Testis (tissue), 3 donors: Measurements from ENCODE around the gene EZR. TPM values are rescaled to one million over a fixed set of nuclear protein-coding genes. Genes with fewer than 3 reads are reported as not detected.

Experiments used
- DNase-seq: peaks from one replicate; pipeline ENCODE4 v3.0.0-alpha.2; 2019
- H3K27ac ChIP-seq, 2 donors: fragments of 200-600 bp; sonication (generic); one replicate each; pipeline ENCODE4 v1.5.1; 2019
- H3K27me3 ChIP-seq: fragments of 200-600 bp; sonication (generic); one replicate; pipeline ENCODE4 v1.5.1; 2019
- H3K36me3 ChIP-seq: fragments of 200-600 bp; sonication (generic); one replicate; pipeline ENCODE4 v1.5.1; 2017; ENCODE audit warnings: low read depth; ENCODE audit errors: missing control alignments
- H3K4me1 ChIP-seq: fragments of 200-600 bp; sonication (generic); one replicate; pipeline ENCODE4 v1.5.1; 2019
- H3K4me3 ChIP-seq, 2 donors: fragments of 200-600 bp; sonication (generic); one replicate each; pipeline ENCODE4 v1.5.1; 2017 to 2019
- H3K9me3 ChIP-seq: fragments of 200-600 bp; sonication (generic); one replicate; pipeline ENCODE4 v1.5.1; 2017
- CTCF ChIP-seq, 3 experiments: fragments of 450-650 bp in 2 of 3; fragments of 200-600 bp in 1 of 3; sonication (generic) in 1 of 3; IDR thresholded peaks; one replicate each; pipeline ENCODE4 v1.5.1; 2016 to 2019; ENCODE audit warnings: antibody characterized with exemption in 3 of 3, mild to moderate bottlenecking in 2 of 3, moderate library complexity in 1 of 3
- POLR2A ChIP-seq: fragments of 450-650 bp; IDR thresholded peaks from one replicate; pipeline ENCODE4 v1.6.1; 2017; ENCODE audit warnings: antibody characterized with exemption, mild to moderate bottlenecking, moderate library complexity
- WGBS, 2 donors: methylation state at CpG; one replicate each; pipeline ENCODE4 v1.1.5; 2018; 5-methylcytosine and 5-hydroxymethylcytosine counted together
- intact Hi-C: fragments of 100-400 bp; cut with DNase I; formaldehyde crosslinking; loops from one replicate; pipeline ENCODE4 v1.15.1; 2023; ENCODE audit warnings: low total_unique reads
- polyA plus RNA-seq: library from polyadenylated mRNA; stranded (reverse); fragments of 350-450 nt; fragmentation: Illumina TruSeq; extraction: RNeasy Lipid Tissue Mini Kit (QIAGEN cat#74804); gene quantifications from one replicate; pipeline ENCODE4 v1.2.3, GENCODE V29; 2014; ENCODE audit warnings: low read depth, low replicate concordance; ENCODE audit not compliant: insufficient read depth
- total RNA-seq, 2 donors: library from RNA; depleted of rRNA; stranded (reverse); fragments of >200 nt; gene quantifications; one replicate each; pipeline ENCODE4 v1.2.3, GENCODE V29; 2016

The EZR gene
- total and polyA plus RNA-seq, 3 donors from 2014 or later, result 129 to 199 (median 164) TPM

- H3K4me3 ChIP-seq, result no peak overlapping the region
- H3K27ac ChIP-seq, result peak overlapping the region; percentile 8 to 26
- TF ChIP-seq POLR2A, result no peak
- TF ChIP-seq CTCF (IDR thresholded peaks at IDR 0.05), result no peak
- H3K27me3 ChIP-seq, result no peaks in the 10 kb centered on the region
- H3K36me3 ChIP-seq, result no peaks in the 10 kb centered on the region
- WGBS, 2 donors, result 30 to 59% methylated on average over 5 of the region's 5 CpGs
- DNase-seq, result no peak
- H3K4me1 ChIP-seq, result peaks cover 56% of the 10 kb centered on the region
- intact Hi-C loops, result no loop called here
- H3K9me3 ChIP-seq, result no peaks in the 10 kb centered on the region
Observed at GRCh38 chr6:158803733-158804143, 15.4 kb downstream of the EZR start.

- Histone ChIP-seq H3K27me3 (no peaks in the 10 kb centered on the region), H3K4me1 (peaks cover 60% of the 10 kb centered on the region), H3K27ac (peak overlapping the region; percentile 22 to 41), H3K9me3 (no peaks in the 10 kb centered on the region), H3K4me3 (no peak overlapping the region), H3K36me3 (no peaks in the 10 kb centered on the region)
- TF ChIP-seq POLR2A, result no peak
- TF ChIP-seq CTCF (IDR thresholded peaks at IDR 0.05), result no peak
- intact Hi-C loops, result no loop called here
- no peak for DNase-seq
- 76 to 79% methylated on average over 5 to 7 of the region's 7 CpGs for WGBS, 2 donors
Observed at GRCh38 chr6:158801655-158802294, 17.4 kb downstream of the EZR start.

- Histone ChIP-seq H3K27ac (peak overlapping the region in 1 of 2 donors; percentile 62), H3K9me3 (no peaks in the 10 kb centered on the region), H3K36me3 (no peaks in the 10 kb centered on the region), H3K4me1 (peaks cover 57% of the 10 kb centered on the region), H3K27me3 (no peaks in the 10 kb centered on the region), H3K4me3 (no peak overlapping the region)
- no peak for DNase-seq
- no peak for TF ChIP-seq CTCF (IDR thresholded peaks at IDR 0.05)
- TF ChIP-seq POLR2A, result no peak
- 26 to 57% methylated on average over 11 of the region's 11 CpGs for WGBS, 2 donors
- intact Hi-C loops, result no loop called here
Observed at GRCh38 chr6:158799051-158799792, 19.9 kb downstream of the EZR start.

GRCh38 chr6:158798311-158798710 lies 20.9 kb downstream of the EZR start:
- Histone ChIP-seq H3K27ac (peak overlapping the region in 1 of 2 donors; percentile 62), H3K4me3 (no peak overlapping the region), H3K4me1 (peaks cover 51% of the 10 kb centered on the region), H3K27me3 (no peaks in the 10 kb centered on the region), H3K36me3 (no peaks in the 10 kb centered on the region), H3K9me3 (no peaks in the 10 kb centered on the region)
- DNase-seq, result no peak
- intact Hi-C loops, result no loop called here
- WGBS, 2 donors, result 86% methylated on average over 8 of the region's 8 CpGs
- no peak for TF ChIP-seq CTCF (IDR thresholded peaks at IDR 0.05)
- no peak for TF ChIP-seq POLR2A
